Transverse colon (tissue), 3 donors: ENCODE measurements around the gene STOML2.

Source experiments
- POLR2A ChIP-seq: fragments of 450-650 bp; IDR thresholded peaks from one replicate; pipeline ENCODE4 v1.6.1; 2016; ENCODE audit warnings: antibody characterized with exemption, mild to moderate bottlenecking, moderate library complexity
- TF ChIP-seq, protein P1 (sequence below), 5 experiments: fragments of 200-600 bp in 3 of 5; fragments of 450-650 bp in 2 of 5; sonication (generic) in 3 of 5; IDR thresholded peaks; 1 replicate in 2 of 5; 2 replicates in 3 of 5; pipeline ENCODE4 v1.5.1; 2016 to 2017; ENCODE audit warnings: antibody characterized with exemption in 5 of 5, inconsistent platforms in 3 of 5, mild to moderate bottlenecking in 2 of 5, moderate library complexity in 1 of 5

DNA sequence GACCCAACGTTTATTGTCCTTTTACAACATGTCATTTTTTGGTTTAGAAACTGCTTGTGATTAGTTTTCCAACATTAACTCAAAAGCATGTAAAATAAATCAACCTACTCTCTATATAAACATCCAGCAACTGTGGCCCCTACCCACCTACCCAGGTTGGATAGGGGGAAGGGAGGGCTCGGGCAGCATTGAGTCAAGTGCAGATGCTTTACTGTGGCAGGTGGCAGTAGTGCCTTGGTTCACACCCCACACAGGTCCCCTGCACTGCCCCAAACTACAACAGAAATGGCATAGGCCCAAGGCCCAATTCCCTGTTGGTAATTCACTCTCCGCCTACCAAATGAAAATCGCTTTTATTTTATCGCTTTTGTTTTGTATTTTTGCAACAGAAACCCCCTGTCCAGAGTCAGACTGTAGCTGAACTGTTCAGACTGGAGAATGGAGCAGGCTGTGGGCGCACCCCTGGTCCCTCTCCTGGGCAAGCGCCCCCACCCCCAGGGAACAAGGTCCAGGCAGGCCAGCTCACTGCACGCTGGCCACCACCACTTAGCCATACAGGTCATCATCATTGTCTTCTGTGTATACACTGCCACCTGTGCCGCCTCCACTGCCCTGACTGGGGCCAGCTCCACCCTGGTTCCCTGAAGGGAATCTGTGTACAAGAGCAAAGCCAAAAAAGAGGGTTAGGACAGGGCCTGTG is 46.2 kb downstream of the STOML2 start:
- no peak for TF ChIP-seq POLR2A
- TF ChIP-seq, protein P1, sequence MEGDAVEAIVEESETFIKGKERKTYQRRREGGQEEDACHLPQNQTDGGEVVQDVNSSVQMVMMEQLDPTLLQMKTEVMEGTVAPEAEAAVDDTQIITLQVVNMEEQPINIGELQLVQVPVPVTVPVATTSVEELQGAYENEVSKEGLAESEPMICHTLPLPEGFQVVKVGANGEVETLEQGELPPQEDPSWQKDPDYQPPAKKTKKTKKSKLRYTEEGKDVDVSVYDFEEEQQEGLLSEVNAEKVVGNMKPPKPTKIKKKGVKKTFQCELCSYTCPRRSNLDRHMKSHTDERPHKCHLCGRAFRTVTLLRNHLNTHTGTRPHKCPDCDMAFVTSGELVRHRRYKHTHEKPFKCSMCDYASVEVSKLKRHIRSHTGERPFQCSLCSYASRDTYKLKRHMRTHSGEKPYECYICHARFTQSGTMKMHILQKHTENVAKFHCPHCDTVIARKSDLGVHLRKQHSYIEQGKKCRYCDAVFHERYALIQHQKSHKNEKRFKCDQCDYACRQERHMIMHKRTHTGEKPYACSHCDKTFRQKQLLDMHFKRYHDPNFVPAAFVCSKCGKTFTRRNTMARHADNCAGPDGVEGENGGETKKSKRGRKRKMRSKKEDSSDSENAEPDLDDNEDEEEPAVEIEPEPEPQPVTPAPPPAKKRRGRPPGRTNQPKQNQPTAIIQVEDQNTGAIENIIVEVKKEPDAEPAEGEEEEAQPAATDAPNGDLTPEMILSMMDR (IDR thresholded peaks at IDR 0.05): no peak
